ENCODE results near the gene C17orf67.

GRCh38 chr17:56866496-56866895 is 32.8 kb upstream of the C17orf67 start:
- TF ChIP-seq CTCF (IDR thresholded peaks at IDR 0.05; ENCODE audit: insufficient read depth, low read length, poor library complexity, severe bottlenecking) (no peak), EZH2phosphoT487 (conservative IDR thresholded peaks at IDR 0.05; ENCODE audit: low read length) (no peak)
